Tibial nerve (tissue), 4 donors: ENCODE data around the gene MMP17. TPM values are rescaled to one million over a fixed set of nuclear protein-coding genes. Genes with fewer than 3 reads are reported as not detected.
A peak's percentile ranks its signal among the peaks of the same experiment; 100 is the strongest.

ENCODE experiments used
- DNase-seq, 2 donors: peaks; one replicate each; pipeline ENCODE4 v3.0.0-alpha.2; 2019; ENCODE audit warnings: low spot score in 2 of 2
- H3K27ac ChIP-seq, 4 donors: fragments of 200-600 bp; sonication (generic) in 3 of 4; one replicate each; pipeline ENCODE4 v1.5.1; 2017 to 2019; ENCODE audit warnings: mild to moderate bottlenecking in 1 of 4
- H3K27me3 ChIP-seq, 2 donors: fragments of 200-600 bp; sonication (generic) in 1 of 2; one replicate each; pipeline versions ENCODE4 v1.5.1 to v1.6.0; 2017 to 2019
- H3K36me3 ChIP-seq, 3 donors: fragments of 200-600 bp; sonication (generic); one replicate each; pipeline ENCODE4 v1.5.1; 2018 to 2019
- H3K4me1 ChIP-seq, 4 donors: fragments of 200-600 bp; sonication (generic) in 3 of 4; one replicate each; pipeline ENCODE4 v1.5.1; 2017 to 2019
- H3K4me3 ChIP-seq, 4 donors: fragments of 200-600 bp; sonication (generic) in 3 of 4; one replicate each; pipeline ENCODE4 v1.5.1; 2017 to 2019; ENCODE audit warnings: mild to moderate bottlenecking in 1 of 4, moderate library complexity in 1 of 4
- H3K9me3 ChIP-seq, 4 donors: fragments of 200-600 bp; sonication (generic) in 3 of 4; one replicate each; pipeline ENCODE4 v1.5.1; 2017 to 2019
- CTCF ChIP-seq, 5 experiments: fragments of 200-600 bp in 3 of 5; fragments of 450-650 bp in 2 of 5; sonication (generic) in 3 of 5; IDR thresholded peaks; one replicate each; pipeline ENCODE4 v1.5.1; 2016 to 2019; ENCODE audit warnings: antibody characterized with exemption in 5 of 5, mild to moderate bottlenecking in 3 of 5, moderate library complexity in 2 of 5
- EP300 ChIP-seq, 2 donors: sonication (generic); formaldehyde crosslinking; IDR thresholded peaks; one replicate each; pipeline ENCODE4 v1.6.1; 2017; ENCODE audit warnings: antibody characterized with exemption in 2 of 2, mild to moderate bottlenecking in 1 of 2
- POLR2A ChIP-seq, 2 donors: fragments of 450-650 bp; IDR thresholded peaks; one replicate each; pipeline ENCODE4 v1.6.1; 2017; ENCODE audit warnings: antibody characterized with exemption in 2 of 2, mild to moderate bottlenecking in 2 of 2, moderate library complexity in 2 of 2
- WGBS, 2 donors: methylation state at CpG; one replicate each; pipeline ENCODE4 v1.1.5; 2018; 5-methylcytosine and 5-hydroxymethylcytosine counted together
- total RNA-seq, 4 donors: library from RNA; depleted of rRNA; stranded (reverse); fragments of >200 nt; gene quantifications; one replicate each; pipeline ENCODE4 v1.1.0, GENCODE V29; 2016

Gene MMP17
- total RNA-seq, 4 donors from 2014 or later, result 10.9 to 65.3 (median 32.6) TPM

GRCh38 chr12:131828671-131829355 lies 620 bp downstream of the MMP17 start:
- Histone ChIP-seq H3K27ac (peak overlapping the region in 3 of 4 donors; percentile 71 to 88 (median 76)), H3K4me1 (peaks cover 0 to 64% (median 15%) of the 10 kb centered on the region in 4 donors), H3K9me3 (no peaks in the 10 kb centered on the region), H3K27me3 (peaks cover 0 to 27% of the 10 kb centered on the region in 2 donors), H3K36me3 (no peaks in the 10 kb centered on the region), H3K4me3 (peak overlapping the region; percentile 38 to 78 (median 58))
- DNase-seq, result no peak
- WGBS, 2 donors, result 0 to 3% methylated on average over 28 to 36 of the region's 64 CpGs
- TF ChIP-seq POLR2A (IDR thresholded peaks at IDR 0.05) (no peak), EP300 (IDR thresholded peaks at IDR 0.05) (no peak), CTCF (IDR thresholded peaks at IDR 0.05) (no peak)

GRCh38 chr12:131829356-131829747 lies 1.2 kb downstream of the MMP17 start:
- H3K4me3 ChIP-seq, result peak overlapping the region; percentile 38 to 78 (median 58)
- 2 to 5% methylated on average over 17 to 20 of the region's 27 CpGs for WGBS, 2 donors
- DNase-seq, result no peak
- no peaks in the 10 kb centered on the region for H3K36me3 ChIP-seq
- peaks cover 0 to 31% of the 10 kb centered on the region in 2 donors for H3K27me3 ChIP-seq
- H3K27ac ChIP-seq, result peak overlapping the region; percentile 61 to 88 (median 74)
- TF ChIP-seq POLR2A (IDR thresholded peaks at IDR 0.05) (no peak), CTCF (IDR thresholded peaks at IDR 0.05) (no peak), EP300 (IDR thresholded peaks at IDR 0.05) (no peak)
- peaks cover 0 to 70% (median 15%) of the 10 kb centered on the region in 4 donors for H3K4me1 ChIP-seq
- H3K9me3 ChIP-seq, result no peaks in the 10 kb centered on the region

- no peak for DNase-seq
- H3K4me3 ChIP-seq, result peak overlapping the region; percentile 38 to 78 (median 58)
- H3K4me1 ChIP-seq, result peaks cover 0 to 75% (median 15%) of the 10 kb centered on the region in 4 donors
Measured at GRCh38 chr12:131829791-131830334, 1.7 kb downstream of the MMP17 start.

GRCh38 chr12:131830335-131830913 lies 2.2 kb downstream of the MMP17 start:
- peaks cover 0 to 73% (median 15%) of the 10 kb centered on the region in 4 donors for H3K4me1 ChIP-seq
- peak; percentile 55 to 88 (median 81) for TF ChIP-seq CTCF (IDR thresholded peaks at IDR 0.05)
- peak in 1 of 2 donors; percentile 41 for TF ChIP-seq POLR2A (IDR thresholded peaks at IDR 0.05)
- peak in 1 of 2 donors; percentile 77 for TF ChIP-seq EP300 (IDR thresholded peaks at IDR 0.05)
- no peaks in the 10 kb centered on the region for H3K36me3 ChIP-seq
- H3K27me3 ChIP-seq, result peaks cover 0 to 39% of the 10 kb centered on the region in 2 donors
- peak; percentile 66 to 69 for DNase-seq
- no peaks in the 10 kb centered on the region for H3K9me3 ChIP-seq
- peak overlapping the region; percentile 61 to 88 (median 74) for H3K27ac ChIP-seq
- H3K4me3 ChIP-seq, result peak overlapping the region; percentile 38 to 78 (median 58)
- 1% methylated on average over 17 to 36 of the region's 50 CpGs for WGBS, 2 donors

More at GRCh38 chr12:131829791-131830334, 1.7 kb downstream of the MMP17 start:
- WGBS, 2 donors, result 19 to 31% methylated on average over 8 to 9 of the region's 28 CpGs
- H3K36me3 ChIP-seq, result no peaks in the 10 kb centered on the region
- TF ChIP-seq POLR2A (IDR thresholded peaks at IDR 0.05) (no peak), CTCF (IDR thresholded peaks at IDR 0.05) (no peak), EP300 (IDR thresholded peaks at IDR 0.05) (no peak)
- no peaks in the 10 kb centered on the region for H3K9me3 ChIP-seq
- peak overlapping the region; percentile 61 to 88 (median 74) for H3K27ac ChIP-seq
- peaks cover 0 to 35% of the 10 kb centered on the region in 2 donors for H3K27me3 ChIP-seq
